HG03342 (cell line): ENCODE data around the gene KRT14.
"Not testable (repeated sequence)": the region's sequence is repeated elsewhere in the genome, so short reads cannot be mapped to it uniquely, and the experiment has no call there.

Experiments
- ATAC-seq: cut with Tn5 transposase; IDR thresholded peaks from one replicate; pipeline ENCODE4 v1.9.1; 2021; ENCODE audit warnings: mild to moderate bottlenecking, moderate library complexity; ENCODE audit not compliant: unreplicated experiment

Gene KRT14

GRCh38 chr17:41580244-41580575, 6.5 kb downstream of the KRT14 start:
- no peak for ATAC-seq

DNA sequence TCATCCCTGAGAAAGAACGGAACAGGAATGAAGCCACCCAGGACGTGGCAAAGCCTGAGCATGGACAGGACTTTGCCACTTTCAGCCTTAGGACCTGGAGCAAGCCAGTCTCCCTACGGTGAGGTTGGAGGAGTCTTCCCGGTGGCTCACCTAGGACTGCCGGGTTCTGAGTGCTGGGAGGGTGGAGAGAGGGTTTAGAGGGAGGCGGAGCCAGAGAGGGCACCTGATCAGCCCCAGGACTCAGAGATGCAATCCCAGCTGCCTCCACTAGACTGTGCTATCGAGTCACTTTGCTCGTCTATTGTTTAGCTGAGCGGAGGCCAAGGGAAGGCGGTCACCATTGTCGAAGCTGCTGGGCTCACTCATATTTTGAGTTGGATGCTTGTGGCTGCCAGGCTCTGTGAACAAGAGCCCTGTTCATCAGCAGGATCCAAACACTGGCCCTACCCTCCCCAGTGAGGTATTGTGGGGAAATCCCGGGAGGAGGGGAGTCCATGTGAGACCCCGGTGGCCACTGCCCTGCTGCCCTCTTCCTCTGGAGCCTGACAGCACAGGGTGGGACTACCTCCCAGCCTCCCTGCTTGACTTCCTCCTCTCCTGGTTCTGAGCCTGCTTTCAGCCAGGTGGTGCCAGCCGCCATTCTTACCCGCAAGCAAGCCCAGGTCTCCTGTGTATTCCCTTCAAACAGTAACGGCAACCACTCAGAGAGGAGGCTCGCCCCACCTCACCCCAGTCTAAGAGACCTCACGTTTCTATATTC, 7.0 kb downstream of the KRT14 start:
- peak; percentile 57 for ATAC-seq

DNA sequence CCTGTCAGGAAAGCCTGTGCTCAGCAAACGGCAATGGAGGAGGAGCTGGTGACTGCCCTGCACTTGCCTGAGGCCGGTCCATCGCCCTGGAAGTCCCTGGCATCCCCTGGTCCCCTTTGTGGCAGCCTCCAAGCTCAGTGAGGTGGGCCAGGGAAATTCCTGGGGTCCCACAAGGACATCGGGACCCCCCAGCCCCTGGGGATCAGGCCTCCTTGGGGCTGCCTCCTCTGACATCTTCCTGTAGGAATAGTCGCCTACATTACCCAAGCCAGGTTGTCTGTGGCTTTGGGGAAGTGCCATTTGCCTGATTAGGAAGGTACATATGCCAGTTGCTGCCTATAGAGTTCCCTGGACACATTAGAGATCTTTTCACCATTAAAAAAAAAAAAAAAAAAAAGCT, 7.7 kb downstream of the KRT14 start:
- ATAC-seq = no peak

DNA sequence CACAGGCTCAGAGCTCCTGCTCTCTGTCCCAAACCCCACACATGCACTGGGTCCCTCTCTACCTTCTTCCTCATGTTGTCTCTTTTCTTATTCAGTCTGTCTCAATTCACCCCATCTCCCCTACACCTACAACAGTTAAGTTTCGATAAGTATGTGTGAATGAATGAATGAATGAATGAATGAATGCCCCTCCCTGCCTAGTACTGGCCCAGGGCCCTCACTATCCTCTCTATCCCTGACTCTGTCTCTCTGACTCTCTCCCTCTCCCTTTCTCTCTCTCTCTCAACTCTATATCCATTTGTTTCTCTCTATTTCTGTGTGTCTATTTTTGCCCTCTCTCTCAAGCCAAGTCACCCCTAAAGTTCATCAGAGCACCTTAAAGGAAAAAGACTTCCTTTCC, 8.2 kb downstream of the KRT14 start:
- no peak for ATAC-seq

DNA sequence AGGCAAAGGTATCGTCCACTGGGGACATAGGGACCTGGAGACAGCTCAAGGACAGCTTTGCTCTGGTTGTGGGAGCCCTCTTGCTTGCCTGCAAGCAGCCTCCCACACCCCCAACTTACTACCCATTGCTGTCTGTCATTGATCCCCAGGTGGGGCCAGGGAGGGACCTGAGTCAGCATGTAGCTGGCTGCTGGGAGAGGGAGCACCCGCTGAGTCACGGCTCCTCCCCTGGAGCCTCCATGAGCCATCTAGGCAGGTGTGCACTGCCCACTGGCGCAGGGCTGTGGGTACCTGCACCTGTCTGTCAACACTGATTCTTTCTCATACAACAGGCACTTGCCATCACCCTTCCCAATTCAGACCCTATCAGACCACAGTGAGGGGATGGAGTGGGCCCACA, 10.0 kb downstream of the KRT14 start:
- ATAC-seq = not testable (repeated sequence)

GRCh38 chr17:41575336-41575735, 11.4 kb downstream of the KRT14 start:
- ATAC-seq = no peak

DNA sequence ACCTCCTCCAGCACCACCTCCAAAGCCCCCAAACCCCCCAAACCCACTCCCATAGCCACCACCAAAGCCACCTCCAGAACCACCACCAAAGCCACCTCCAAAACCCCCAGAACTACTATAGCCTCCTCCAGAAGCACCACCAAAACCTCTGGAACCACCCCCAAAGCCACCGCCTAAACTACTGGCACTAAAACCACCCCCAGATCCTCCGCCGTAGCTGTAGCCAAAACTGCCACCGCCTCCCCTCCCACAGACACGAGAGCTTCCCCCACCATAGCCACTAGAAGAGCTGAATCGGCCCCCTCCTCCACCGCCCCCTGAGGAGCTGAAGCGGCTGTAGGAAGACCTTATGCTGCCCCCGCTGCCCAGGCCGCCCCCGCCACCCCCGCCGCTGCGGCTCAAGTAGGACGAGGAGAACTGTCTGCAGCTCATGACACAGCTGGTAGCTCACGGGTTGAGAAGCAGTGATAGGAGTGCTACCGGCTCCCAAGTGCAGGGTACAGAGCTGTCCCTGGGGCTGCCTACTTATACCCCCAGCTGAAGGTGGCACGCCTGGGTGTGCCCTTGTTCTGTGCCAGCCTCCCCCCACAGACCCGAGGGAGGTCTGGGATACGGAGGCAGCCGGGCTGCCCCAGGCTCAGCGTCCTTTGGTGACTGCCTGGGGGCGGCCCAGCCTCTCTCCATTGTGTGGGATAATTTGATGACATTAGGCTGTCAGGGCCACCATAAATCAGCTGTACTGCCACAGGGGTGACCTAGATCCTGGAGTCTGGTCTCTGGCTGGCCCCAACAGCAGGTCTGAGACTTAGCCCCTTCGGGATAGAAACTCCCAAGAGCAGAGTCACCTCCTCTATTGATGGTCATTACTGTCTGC, 14.9 kb downstream of the KRT14 start, which contains the start of gene KRT9:
TSS of gene KRT9 (minus strand) at position 499 of the 874 bp plus-strand sequence. CDS start at position 432, 67 bp downstream.
- no peak for ATAC-seq

- no peak for ATAC-seq
Observed at GRCh38 chr17:41567317-41567716, 19.4 kb downstream of the KRT14 start.

- no peak for ATAC-seq
Observed at GRCh38 chr17:41565338-41565737, 21.4 kb downstream of the KRT14 start.

DNA sequence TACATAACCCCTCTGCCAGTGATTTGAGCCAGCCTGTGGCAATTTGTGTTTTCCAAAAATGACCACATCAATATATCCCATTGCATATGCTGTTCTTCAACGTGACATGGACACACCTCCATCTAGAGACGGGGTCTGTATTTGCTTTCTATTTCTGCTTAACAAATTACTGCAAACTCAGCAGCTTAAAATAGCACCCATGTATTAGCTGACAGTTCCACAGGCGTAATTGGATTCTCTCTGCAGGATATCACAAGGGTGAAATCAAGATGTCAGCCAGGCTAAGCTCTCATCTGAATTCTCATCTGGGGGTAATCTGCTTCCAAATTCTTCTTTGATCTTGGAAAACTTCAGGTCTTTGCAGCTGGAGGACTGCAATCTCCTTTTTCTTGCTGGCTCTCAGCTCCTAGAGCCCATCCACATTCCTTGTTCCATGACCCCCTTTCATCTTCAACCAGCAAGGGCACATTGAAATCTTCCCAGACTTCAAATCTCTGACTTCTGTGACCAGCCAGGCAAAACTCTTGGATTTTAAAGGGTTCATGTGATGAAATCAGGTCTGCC, 23.0 kb downstream of the KRT14 start:
- ATAC-seq = no peak

DNA sequence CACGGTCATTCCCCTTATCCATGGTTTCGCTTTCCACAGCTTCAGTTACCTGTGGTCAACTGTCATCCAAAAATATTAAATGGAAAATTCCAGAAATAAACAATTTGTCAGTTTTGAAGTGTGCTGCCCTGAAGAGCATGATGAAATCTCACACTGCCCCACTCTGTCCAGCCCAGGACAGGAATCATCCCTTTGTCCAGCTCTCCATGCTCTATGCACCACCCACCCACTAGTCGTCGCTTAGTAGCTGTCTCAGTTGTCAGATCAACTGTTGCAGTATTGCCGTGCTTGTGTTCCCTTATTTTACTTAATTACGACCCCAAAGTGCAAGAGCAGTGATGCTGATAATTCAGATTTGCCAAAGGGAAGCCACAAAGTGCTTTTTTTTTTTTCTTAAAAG, 25.1 kb downstream of the KRT14 start:
- no peak for ATAC-seq

DNA sequence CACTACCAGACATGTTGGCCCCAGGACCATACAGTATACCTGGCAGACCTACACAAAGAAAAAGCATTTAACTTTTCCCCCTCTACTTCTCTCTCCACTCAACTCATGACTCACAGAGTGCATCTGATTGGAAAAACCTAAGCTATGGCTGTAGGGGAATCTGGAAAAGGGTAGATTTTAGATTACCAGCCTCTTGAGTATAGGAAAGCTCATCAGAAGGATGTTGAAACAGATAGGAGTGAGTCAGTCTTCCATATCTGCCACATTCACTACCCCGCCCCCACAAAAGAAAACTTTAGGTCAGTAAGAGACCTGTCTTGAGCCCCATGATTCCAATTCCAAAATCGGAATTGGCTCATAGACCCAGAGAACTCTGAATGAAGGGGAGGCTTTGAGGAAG, 27.1 kb downstream of the KRT14 start:
- no peak for ATAC-seq

DNA sequence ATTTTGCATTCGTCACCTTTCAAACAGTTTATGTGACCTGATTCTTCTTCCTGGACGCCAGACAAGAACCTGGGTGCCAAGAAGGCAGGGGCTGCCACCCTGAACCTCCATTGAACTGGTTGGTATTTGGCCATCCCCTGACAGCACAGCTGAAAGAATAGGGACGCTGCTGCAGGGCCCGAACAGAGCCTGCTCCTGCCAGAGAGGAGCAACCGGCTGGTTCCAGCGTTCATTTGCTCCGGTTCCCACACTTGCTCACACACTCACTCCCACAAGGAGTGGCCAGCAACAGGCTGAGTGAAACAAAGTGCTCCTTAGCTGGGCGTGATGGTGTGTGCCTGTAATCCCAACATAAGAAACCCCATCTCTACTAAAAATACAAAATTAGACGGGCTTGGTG, 29.8 kb downstream of the KRT14 start:
- ATAC-seq = no peak

DNA sequence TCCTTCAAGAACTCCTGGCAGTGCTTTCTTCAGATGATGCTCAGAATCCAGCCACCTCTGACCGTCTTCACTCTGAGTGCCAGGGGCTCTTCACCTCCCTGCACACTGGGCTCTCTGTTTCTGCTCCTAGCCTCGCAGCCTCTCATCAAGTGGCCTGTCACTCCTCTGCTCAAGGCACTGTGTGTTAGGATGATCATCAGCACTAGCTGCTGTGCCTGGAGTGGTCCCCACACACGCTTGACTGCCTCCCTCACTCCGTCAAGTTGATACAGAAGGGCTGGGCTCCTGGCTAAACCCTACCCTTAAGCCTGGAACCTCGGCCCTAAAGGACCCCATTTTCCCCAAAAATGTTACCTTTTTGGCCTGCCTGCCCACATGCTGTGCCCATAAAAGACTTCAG, 30.4 kb downstream of the KRT14 start:
- ATAC-seq = no peak

GRCh38 chr17:41555105-41555887, 31.4 kb downstream of the KRT14 start:
- ATAC-seq = no peak

DNA sequence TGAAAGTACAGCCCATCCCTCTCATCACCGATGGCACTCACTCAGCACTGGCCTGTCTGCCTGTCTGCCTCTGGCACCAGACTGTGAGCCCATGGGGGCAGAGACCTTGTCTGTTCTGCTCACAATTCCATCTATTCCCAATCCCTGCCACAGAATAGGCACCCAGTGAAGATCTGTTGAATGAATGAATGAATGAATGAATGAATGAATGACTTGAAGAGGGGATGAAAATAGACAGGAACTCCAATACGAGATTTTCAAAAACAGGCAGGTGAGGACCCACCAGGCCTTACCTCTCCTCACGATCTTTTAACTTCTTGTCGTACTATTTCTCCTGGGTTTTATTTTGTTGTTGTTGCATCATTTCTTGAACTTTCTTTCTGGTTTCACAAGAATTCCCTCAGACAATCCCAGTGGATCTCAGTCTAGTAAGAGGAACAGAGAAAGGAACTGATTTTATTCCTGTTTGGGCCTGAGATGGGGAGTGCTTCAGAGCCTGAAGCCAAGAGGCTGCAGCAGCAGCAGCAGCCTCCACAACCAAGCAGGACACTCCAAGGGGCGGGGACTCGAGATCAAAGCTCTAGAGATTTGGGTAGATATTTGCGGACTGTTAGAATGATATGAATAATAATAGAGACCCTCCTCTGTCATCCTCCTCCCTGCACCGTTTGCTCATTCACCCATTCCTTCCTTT, 32.6 kb downstream of the KRT14 start:
- no peak for ATAC-seq

- no peak for ATAC-seq
Observed at GRCh38 chr17:41553176-41553575, 33.5 kb downstream of the KRT14 start.

DNA sequence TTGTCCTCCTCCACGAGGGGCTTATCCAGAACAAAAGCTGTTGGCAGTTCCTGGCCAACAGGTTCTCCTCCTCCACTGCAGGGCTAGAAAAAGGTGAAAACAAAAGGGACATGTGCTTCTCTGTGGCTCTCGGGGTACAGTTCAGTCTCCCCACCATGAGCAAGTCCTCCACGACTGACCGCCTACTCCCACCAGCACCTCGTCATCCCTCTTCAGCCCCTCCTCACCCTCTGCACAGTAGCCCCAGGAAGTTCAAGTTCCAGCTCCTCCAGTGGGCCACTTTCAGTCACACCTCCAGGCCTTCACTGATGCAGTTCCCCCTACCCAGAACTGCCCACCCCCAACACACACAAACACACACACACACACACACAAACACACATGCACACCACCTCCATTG, 34.2 kb downstream of the KRT14 start:
- no peak for ATAC-seq

DNA sequence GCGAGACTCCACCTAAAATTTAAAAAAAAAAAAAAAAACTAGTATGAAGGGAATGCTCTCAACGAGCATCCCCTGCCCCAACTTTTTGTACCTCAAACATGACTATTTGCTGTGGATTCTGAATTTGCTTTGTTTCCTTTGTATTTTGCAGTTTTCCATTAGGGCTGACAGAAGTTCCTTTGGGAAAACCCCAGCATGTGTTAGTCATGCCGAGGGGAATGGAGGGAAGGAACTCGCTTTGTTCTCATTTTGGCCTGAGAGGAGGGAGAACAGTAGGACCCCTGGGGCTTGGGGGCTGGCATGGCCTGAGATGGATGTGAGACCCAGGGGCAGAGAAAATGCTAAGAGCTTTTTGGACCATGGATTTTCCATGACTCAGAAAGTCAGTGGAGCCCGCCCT, 35.3 kb downstream of the KRT14 start:
- ATAC-seq = no peak

DNA sequence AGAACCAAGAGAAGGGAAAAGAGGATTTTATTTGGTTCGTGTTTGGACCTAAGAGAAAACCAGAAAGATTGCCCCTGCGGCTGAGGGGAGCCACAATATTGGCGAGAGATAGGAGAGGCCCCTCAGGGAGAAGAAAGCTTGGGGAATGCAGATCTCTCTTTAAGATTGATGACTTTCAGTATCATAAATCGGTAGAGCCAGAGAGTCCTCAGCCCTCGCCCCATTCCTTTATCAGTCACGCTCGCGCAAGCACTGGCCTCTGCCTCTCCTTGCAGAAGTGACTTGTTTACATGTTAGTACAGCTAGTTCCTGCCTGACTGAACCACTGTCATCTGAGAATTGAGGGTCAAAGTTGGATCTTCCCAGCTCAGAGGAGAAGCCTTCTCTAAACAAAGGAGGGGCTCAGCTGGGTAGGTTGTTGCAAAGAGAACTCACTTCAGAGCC, 37.1 kb downstream of the KRT14 start:
- ATAC-seq = no peak
